Stimulated activated CD4-positive, alpha-beta T cell treated with anti-CD3 and anti-CD28 coated beads, Interleukin-2, amount 100 ng/mL, for 48 hours (primary cell): ENCODE results near the gene CTNNA2.

Source experiments
- DNase-seq, 2 donors: peaks; one replicate each; pipeline ENCODE4 v3.0.0-alpha.2; 2020

Gene CTNNA2

GRCh38 chr2:80454628-80455027 is 941.8 kb downstream of the CTNNA2 start:
- DNase-seq, result no peak

- no peak for DNase-seq
These were observed 946.2 kb downstream of the CTNNA2 start for GRCh38 chr2:80459028-80459427.

- no peak for DNase-seq
These were observed 948.8 kb downstream of the CTNNA2 start for GRCh38 chr2:80461505-80462197.

- no peak for DNase-seq
These were observed 949.8 kb downstream of the CTNNA2 start for GRCh38 chr2:80462654-80463053.

- DNase-seq, result no peak
These were observed 951.4 kb downstream of the CTNNA2 start for GRCh38 chr2:80464275-80464674.

- no peak for DNase-seq
These were observed 954.5 kb downstream of the CTNNA2 start for GRCh38 chr2:80467262-80467811.

GRCh38 chr2:80469428-80469827 is 956.6 kb downstream of the CTNNA2 start:
- DNase-seq, result no peak

GRCh38 chr2:80473069-80473468 is 960.2 kb downstream of the CTNNA2 start:
- DNase-seq, result no peak

GRCh38 chr2:80473796-80474195 is 960.9 kb downstream of the CTNNA2 start:
- no peak for DNase-seq

- DNase-seq, result no peak
These were observed 963.1 kb downstream of the CTNNA2 start for GRCh38 chr2:80475970-80476369.

GRCh38 chr2:80476535-80477117 is 963.8 kb downstream of the CTNNA2 start:
- DNase-seq, result no peak

- DNase-seq, result no peak
These were observed 969.4 kb downstream of the CTNNA2 start for GRCh38 chr2:80482276-80482675.

GRCh38 chr2:80489717-80490116 is 976.9 kb downstream of the CTNNA2 start:
- no peak for DNase-seq

GRCh38 chr2:80490964-80491363 is 978.1 kb downstream of the CTNNA2 start:
- DNase-seq, result no peak

- DNase-seq, result no peak
These were observed 983.5 kb downstream of the CTNNA2 start for GRCh38 chr2:80496346-80496745.

GRCh38 chr2:80496775-80497174 is 983.9 kb downstream of the CTNNA2 start:
- no peak for DNase-seq

- no peak for DNase-seq
These were observed 986.2 kb downstream of the CTNNA2 start for GRCh38 chr2:80499095-80499494.

- DNase-seq, result no peak
These were observed 989.2 kb downstream of the CTNNA2 start for GRCh38 chr2:80501874-80502624.

- no peak for DNase-seq
These were observed 993.7 kb downstream of the CTNNA2 start for GRCh38 chr2:80506563-80506962.

GRCh38 chr2:80510716-80511115 is 997.9 kb downstream of the CTNNA2 start:
- no peak for DNase-seq

- no peak for DNase-seq
These were observed 1003.1 kb downstream of the CTNNA2 start for GRCh38 chr2:80515964-80516363.

- no peak for DNase-seq
These were observed 1004.5 kb downstream of the CTNNA2 start for GRCh38 chr2:80517316-80517715.

- no peak for DNase-seq
These were observed 1006.3 kb downstream of the CTNNA2 start for GRCh38 chr2:80519121-80519643.
